HepG2 (cell line): ENCODE data around the gene NMU. TPM values are rescaled to one million over a fixed set of nuclear protein-coding genes. Genes with fewer than 3 reads are reported as not detected.

Experiments used
- ATAC-seq: fragments of 200-7000 bp; cut with Tn5 transposase; 3 replicates; pipeline ENCODE4 v1.9.1; 2020; ENCODE audit warnings: mild to moderate bottlenecking, moderate library complexity
- BruUV-seq: library from RNA; stranded (reverse); fragments of 400-500 nt; replicated peaks from 2 replicates; lab custom pipeline; 2021; lab: Mats Ljungman, UMichigan
- CTCF ChIA-PET: fragments of 300-600 bp; formaldehyde crosslinking; extraction: SDS; loops from one replicate; lab custom pipeline; 2021; ENCODE audit warnings: low total read pairs, inconsistent platforms, low intra/inter-chr PET ratio; lab: Yijun Ruan, JAX
- POLR2A ChIA-PET: fragments of 350-600 bp; sonication (Branson Sonifier 250); formaldehyde crosslinking; loops from one replicate; lab custom pipeline; 2020; ENCODE audit warnings: antibody characterized with exemption, inconsistent platforms; lab: Yijun Ruan, JAX
- DNase-seq: peaks from one replicate; pipeline ENCODE4 v3.0.0-alpha.2; 2015; ENCODE audit warnings: low spot score
- FAIRE-seq: peaks from 3 replicates; lab custom pipeline; 2011; peaks lifted over from hg19 to GRCh38; lab: Jason Lieb, UNC
- H2AFZ ChIP-seq: one replicate; pipeline ENCODE4 v1.6.1; 2011; ENCODE audit warnings: low read length, inconsistent platforms
- H3K27ac ChIP-seq: fragments of 300-600 bp; 3 replicates; pipeline ENCODE4 v1.8.0; 2011; ENCODE audit warnings: mixed run types, mild to moderate bottlenecking, mixed read lengths, low read length, inconsistent platforms; ENCODE audit not compliant: insufficient read depth; ENCODE audit errors: extremely low read length
- H3K27me3 ChIP-seq, 2 experiments: fragments of 200-600 bp in 1 of 2; 2 replicates in 1 of 2; 3 replicates in 1 of 2; pipeline versions ENCODE4 v1.6.0 to v1.8.0; 2011; ENCODE audit warnings: low read length in 2 of 2, mild to moderate bottlenecking in 2 of 2, moderate library complexity in 2 of 2, inconsistent platforms in 1 of 2; ENCODE audit not compliant: insufficient read depth in 2 of 2, control insufficient read depth in 1 of 2
- H3K36me3 ChIP-seq, 2 experiments: fragments of 200-600 bp in 1 of 2; replicated peaks in 1 of 2; 2 replicates in 1 of 2; 3 replicates in 1 of 2; pipeline versions ENCODE4 v1.5.1 to v1.8.0; 2011; ENCODE audit warnings: low read length in 2 of 2, inconsistent platforms in 1 of 2; ENCODE audit not compliant: insufficient read depth in 2 of 2, control insufficient read depth in 1 of 2
- H3K4me1 ChIP-seq: 2 replicates; pipeline ENCODE4 v1.5.1; 2012; ENCODE audit warnings: low read length, inconsistent platforms; ENCODE audit not compliant: insufficient read depth
- H3K4me2 ChIP-seq: 2 replicates; pipeline ENCODE4 v1.6.0; 2011; ENCODE audit warnings: low read depth, low read length, inconsistent platforms
- H3K4me3 ChIP-seq, 3 experiments: fragments of 200-600 bp in 1 of 3; sonication (generic), shearing (Covaris generic) in 1 of 3; replicated peaks in 1 of 3; 2 replicates each; pipeline ENCODE4 v1.5.1; 2011 to 2016; ENCODE audit warnings: low read length in 3 of 3, inconsistent platforms in 2 of 3, low read depth in 2 of 3, mild to moderate bottlenecking in 2 of 3, control low read depth in 1 of 3, mixed read lengths in 1 of 3; ENCODE audit not compliant: insufficient read depth in 1 of 3
- H3K79me2 ChIP-seq: one replicate; pipeline ENCODE4 v1.6.1; 2011; ENCODE audit warnings: low read length, inconsistent platforms; ENCODE audit not compliant: insufficient read depth
- H3K9ac ChIP-seq: 2 replicates; pipeline ENCODE4 v1.6.0; 2011; ENCODE audit warnings: mild to moderate bottlenecking, low read depth, low read length, inconsistent platforms; ENCODE audit not compliant: insufficient read depth
- H3K9me3 ChIP-seq: 2 replicates; pipeline ENCODE4 v1.5.1; 2012; ENCODE audit warnings: mild to moderate bottlenecking, low read length
- H4K20me1 ChIP-seq: 2 replicates; pipeline ENCODE4 v1.6.0; 2011; ENCODE audit warnings: inconsistent platforms, mild to moderate bottlenecking, low read length, moderate library complexity; ENCODE audit not compliant: insufficient read depth
- MIER2 ChIP-seq: IDR thresholded peaks from 2 replicates; pipeline ENCODE4 v1.6.1; 2016; ENCODE audit warnings: missing biosample characterization, missing genetic modification reagents
- MTA1 ChIP-seq: sonication (generic); formaldehyde crosslinking; IDR thresholded peaks from 2 replicates; pipeline ENCODE4 v1.4.0; 2020; ENCODE audit warnings: missing genetic modification reagents, mild to moderate bottlenecking, borderline replicate concordance
- POGZ ChIP-seq: sonication (generic); formaldehyde crosslinking; IDR thresholded peaks from 2 replicates; pipeline ENCODE4 v1.4.0; 2020; ENCODE audit warnings: mild to moderate bottlenecking, missing genetic modification reagents
- U2AF1 ChIP-seq: fragments of 200-400 bp; formaldehyde crosslinking; optimal IDR thresholded peaks from 2 replicates; pipeline ENCODE3; 2017; ENCODE audit warnings: mild to moderate bottlenecking, low read depth, low read length
- YY1 ChIP-seq: IDR thresholded peaks from 2 replicates; pipeline ENCODE4 v1.6.1; 2011; ENCODE audit warnings: low read length, low read depth, moderate library complexity, mild to moderate bottlenecking; ENCODE audit not compliant: insufficient read depth, insufficient replicate concordance
- ZMYM4 ChIP-seq: sonication (generic); formaldehyde crosslinking; IDR thresholded peaks from 2 replicates; pipeline ENCODE4 v1.8.1; 2023; ENCODE audit warnings: mild to moderate bottlenecking, missing genetic modification reagents
- ZNF136 ChIP-seq: sonication (generic); formaldehyde crosslinking; IDR thresholded peaks from 2 replicates; pipeline ENCODE4 v1.8.1; 2022; ENCODE audit warnings: low read depth, mild to moderate bottlenecking, moderate library complexity, missing genetic modification reagents
- ZNF30 ChIP-seq: sonication (generic); formaldehyde crosslinking; IDR thresholded peaks from 2 replicates; pipeline ENCODE4 v1.5.0; 2020; ENCODE audit warnings: mild to moderate bottlenecking, missing genetic modification reagents
- ZNF569 ChIP-seq: sonication (generic); formaldehyde crosslinking; IDR thresholded peaks from 2 replicates; pipeline ENCODE4 v1.5.0; 2020; ENCODE audit warnings: mild to moderate bottlenecking, missing genetic modification reagents, moderate library complexity, borderline replicate concordance
- WGBS: methylation state at CpG from one replicate; pipeline ENCODE4 v1.1.6; 2017; ENCODE audit warnings: low lambda C conversion rate; 5-methylcytosine and 5-hydroxymethylcytosine counted together
- in situ Hi-C: cut with HindIII; loops from 2 replicates; pipeline ENCODE4 v1.10.0; 2017; ENCODE audit warnings: low pct_unique_long_range_greater_than_20kb; ENCODE audit not compliant: extremely low pct_ligation_motif_present
- intact Hi-C: fragments of 100-400 bp; cut with micrococcal nuclease; formaldehyde crosslinking; loops from one replicate; pipeline ENCODE4 v1.10.0; 2022; ENCODE audit not compliant: unreplicated experiment
- polyA plus RNA-seq, 8 experiments: library from polyadenylated mRNA; depleted of rRNA in 3 of 8; stranded (reverse) in 7 of 8; unstranded in 1 of 8; fragments of >200 nt; fragmentation: Illumina TruSeq in 4 of 8; extraction: Trizol in 4 of 8; gene quantifications; 2 replicates each; pipeline versions ENCODE4 v1.2.1 to v1.2.3, GENCODE V29; 2011 to 2016; ENCODE audit warnings: low read depth in 4 of 8, missing spikeins in 1 of 8, mixed read lengths in 1 of 8; ENCODE audit not compliant: insufficient read depth in 1 of 8
- total RNA-seq, 5 experiments: library from RNA; depleted of rRNA; stranded (reverse); fragments of >200 nt; fragmentation: Illumina TruSeq; extraction: Trizol; gene quantifications; 2 replicates each; pipeline ENCODE4 v1.2.3, GENCODE V29; 2016; ENCODE audit warnings: low read depth in 1 of 5
- TF ChIP-seq, protein P1 (sequence below): sonication (generic); formaldehyde crosslinking; IDR thresholded peaks from 2 replicates; pipeline ENCODE4 v1.8.1; 2022; ENCODE audit warnings: mild to moderate bottlenecking, missing genetic modification reagents
- TF ChIP-seq, protein P2 (sequence below): sonication (generic); formaldehyde crosslinking; conservative IDR thresholded peaks from 2 replicates; pipeline ENCODE4 v1.4.0; 2020; ENCODE audit warnings: missing genetic modification reagents
- TF ChIP-seq, protein P3 (sequence below): sonication (generic); formaldehyde crosslinking; IDR thresholded peaks from 2 replicates; pipeline ENCODE4 v1.8.0; 2022; ENCODE audit warnings: mild to moderate bottlenecking, missing genetic modification reagents
- TF ChIP-seq, protein P4 (sequence below): sonication (generic); formaldehyde crosslinking; IDR thresholded peaks from 2 replicates; pipeline ENCODE4 v1.4.0; 2020; ENCODE audit warnings: missing genetic modification reagents, mild to moderate bottlenecking, borderline replicate concordance
- TF ChIP-seq, protein P5 (sequence below): sonication (generic); formaldehyde crosslinking; conservative IDR thresholded peaks from 2 replicates; pipeline ENCODE4 v1.4.0; 2020; ENCODE audit warnings: missing genetic modification reagents

NMU gene
- total and polyA plus RNA-seq, 2 of the 13 experiments (the other 11 are each of a cell fraction or from before 2014, with no cell fraction given): not detected

DNA sequence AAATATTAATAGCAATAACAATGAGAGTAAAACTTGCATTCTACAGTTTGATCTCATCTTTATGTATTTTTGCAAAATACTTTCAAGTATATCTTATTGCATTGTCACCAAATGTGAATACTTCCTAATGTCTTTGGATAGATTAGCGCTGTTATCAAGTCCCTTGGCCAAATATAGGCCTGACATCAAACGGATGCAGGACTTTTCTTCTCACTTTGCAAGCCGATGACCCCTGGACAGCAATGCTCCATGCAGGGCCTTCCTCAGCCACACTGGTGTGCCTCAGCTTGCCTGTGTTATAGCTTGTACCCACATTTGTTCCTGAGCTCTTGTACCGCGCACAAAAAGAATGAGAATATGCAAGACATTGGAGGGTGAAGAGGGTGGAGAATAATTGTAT lies 18.0 kb upstream of the NMU start (continued):
- TF ChIP-seq U2AF1: no peak
- no peak for TF ChIP-seq ZNF569 (CRISPR knock-in tag)

DNA sequence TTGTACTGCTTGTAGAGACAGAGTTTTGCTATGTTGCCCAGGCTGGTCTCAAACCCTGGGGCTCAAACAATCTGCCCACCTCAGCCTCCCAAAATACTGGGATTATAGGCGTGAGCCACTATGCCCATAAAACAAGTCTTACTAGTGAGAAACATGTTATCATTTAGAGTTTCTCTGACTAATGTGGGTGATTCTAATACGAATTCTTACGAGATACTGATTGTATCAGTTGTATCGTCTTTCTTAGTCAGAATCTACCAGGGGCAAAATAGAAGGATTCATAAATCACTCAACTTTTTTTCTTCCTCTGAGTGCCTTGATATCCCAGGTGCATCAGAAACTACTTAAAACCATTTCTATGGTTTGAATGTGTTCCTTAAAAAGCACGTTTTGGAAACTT lies 14.4 kb upstream of the NMU start:
- Histone ChIP-seq H3K27me3 (no peaks in the 10 kb centered on the region), H3K9me3 (no peaks in the 10 kb centered on the region), H3K4me3 (no peak overlapping the region), H3K4me1 (no peaks in the 10 kb centered on the region), H4K20me1 (no peaks in the 10 kb centered on the region), H3K9ac (no peak overlapping the region), H3K36me3 (no peaks in the 10 kb centered on the region), H3K79me2 (no peaks in the 10 kb centered on the region), H2AFZ (no peak overlapping the region), H3K27ac (no peak overlapping the region), H3K4me2 (no peak overlapping the region)
- FAIRE-seq: no peak
- ATAC-seq: no peak
- TF ChIP-seq ZNF136 (no peak), YY1 (no peak), MIER2 (CRISPR knock-in tag) (no peak), ZMYM4 (CRISPR knock-in tag) (no peak), MTA1 (CRISPR knock-in tag) (no peak), POGZ (CRISPR knock-in tag) (no peak), ZNF30 (CRISPR knock-in tag) (no peak)
- TF ChIP-seq, protein P1, sequence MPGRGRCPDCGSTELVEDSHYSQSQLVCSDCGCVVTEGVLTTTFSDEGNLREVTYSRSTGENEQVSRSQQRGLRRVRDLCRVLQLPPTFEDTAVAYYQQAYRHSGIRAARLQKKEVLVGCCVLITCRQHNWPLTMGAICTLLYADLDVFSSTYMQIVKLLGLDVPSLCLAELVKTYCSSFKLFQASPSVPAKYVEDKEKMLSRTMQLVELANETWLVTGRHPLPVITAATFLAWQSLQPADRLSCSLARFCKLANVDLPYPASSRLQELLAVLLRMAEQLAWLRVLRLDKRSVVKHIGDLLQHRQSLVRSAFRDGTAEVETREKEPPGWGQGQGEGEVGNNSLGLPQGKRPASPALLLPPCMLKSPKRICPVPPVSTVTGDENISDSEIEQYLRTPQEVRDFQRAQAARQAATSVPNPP (CRISPR knock-in tag): no peak
- TF ChIP-seq, protein P2, sequence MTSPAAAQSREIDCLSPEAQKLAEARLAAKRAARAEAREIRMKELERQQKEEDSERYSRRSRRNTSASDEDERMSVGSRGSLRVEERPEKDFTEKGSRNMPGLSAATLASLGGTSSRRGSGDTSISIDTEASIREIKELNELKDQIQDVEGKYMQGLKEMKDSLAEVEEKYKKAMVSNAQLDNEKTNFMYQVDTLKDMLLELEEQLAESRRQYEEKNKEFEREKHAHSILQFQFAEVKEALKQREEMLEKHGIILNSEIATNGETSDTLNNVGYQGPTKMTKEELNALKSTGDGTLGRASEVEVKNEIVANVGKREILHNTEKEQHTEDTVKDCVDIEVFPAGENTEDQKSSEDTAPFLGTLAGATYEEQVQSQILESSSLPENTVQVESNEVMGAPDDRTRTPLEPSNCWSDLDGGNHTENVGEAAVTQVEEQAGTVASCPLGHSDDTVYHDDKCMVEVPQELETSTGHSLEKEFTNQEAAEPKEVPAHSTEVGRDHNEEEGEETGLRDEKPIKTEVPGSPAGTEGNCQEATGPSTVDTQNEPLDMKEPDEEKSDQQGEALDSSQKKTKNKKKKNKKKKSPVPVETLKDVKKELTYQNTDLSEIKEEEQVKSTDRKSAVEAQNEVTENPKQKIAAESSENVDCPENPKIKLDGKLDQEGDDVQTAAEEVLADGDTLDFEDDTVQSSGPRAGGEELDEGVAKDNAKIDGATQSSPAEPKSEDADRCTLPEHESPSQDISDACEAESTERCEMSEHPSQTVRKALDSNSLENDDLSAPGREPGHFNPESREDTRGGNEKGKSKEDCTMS (CRISPR knock-in tag): no peak
- TF ChIP-seq, protein P3, sequence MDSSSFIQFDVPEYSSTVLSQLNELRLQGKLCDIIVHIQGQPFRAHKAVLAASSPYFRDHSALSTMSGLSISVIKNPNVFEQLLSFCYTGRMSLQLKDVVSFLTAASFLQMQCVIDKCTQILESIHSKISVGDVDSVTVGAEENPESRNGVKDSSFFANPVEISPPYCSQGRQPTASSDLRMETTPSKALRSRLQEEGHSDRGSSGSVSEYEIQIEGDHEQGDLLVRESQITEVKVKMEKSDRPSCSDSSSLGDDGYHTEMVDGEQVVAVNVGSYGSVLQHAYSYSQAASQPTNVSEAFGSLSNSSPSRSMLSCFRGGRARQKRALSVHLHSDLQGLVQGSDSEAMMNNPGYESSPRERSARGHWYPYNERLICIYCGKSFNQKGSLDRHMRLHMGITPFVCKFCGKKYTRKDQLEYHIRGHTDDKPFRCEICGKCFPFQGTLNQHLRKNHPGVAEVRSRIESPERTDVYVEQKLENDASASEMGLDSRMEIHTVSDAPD (CRISPR knock-in tag): no peak
- TF ChIP-seq, protein P4, sequence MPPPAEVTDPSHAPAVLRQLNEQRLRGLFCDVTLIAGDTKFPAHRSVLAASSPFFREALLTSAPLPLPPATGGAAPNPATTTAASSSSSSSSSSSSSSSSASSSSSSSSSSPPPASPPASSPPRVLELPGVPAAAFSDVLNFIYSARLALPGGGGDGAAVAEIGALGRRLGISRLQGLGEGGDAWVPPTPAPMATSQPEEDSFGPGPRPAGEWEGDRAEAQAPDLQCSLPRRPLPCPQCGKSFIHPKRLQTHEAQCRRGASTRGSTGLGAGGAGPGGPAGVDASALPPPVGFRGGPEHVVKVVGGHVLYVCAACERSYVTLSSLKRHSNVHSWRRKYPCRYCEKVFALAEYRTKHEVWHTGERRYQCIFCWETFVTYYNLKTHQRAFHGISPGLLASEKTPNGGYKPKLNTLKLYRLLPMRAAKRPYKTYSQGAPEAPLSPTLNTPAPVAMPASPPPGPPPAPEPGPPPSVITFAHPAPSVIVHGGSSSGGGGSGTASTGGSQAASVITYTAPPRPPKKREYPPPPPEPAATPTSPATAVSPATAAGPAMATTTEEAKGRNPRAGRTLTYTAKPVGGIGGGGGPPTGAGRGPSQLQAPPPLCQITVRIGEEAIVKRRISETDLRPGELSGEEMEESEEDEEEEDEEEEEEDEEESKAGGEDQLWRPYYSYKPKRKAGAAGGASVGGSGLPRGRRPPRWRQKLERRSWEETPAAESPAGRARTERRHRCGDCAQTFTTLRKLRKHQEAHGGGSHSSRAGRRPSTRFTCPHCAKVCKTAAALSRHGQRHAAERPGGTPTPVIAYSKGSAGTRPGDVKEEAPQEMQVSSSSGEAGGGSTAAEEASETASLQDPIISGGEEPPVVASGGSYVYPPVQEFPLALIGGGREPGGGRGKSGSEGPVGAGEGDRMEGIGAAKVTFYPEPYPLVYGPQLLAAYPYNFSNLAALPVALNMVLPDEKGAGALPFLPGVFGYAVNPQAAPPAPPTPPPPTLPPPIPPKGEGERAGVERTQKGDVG: no peak
- TF ChIP-seq, protein P5, sequence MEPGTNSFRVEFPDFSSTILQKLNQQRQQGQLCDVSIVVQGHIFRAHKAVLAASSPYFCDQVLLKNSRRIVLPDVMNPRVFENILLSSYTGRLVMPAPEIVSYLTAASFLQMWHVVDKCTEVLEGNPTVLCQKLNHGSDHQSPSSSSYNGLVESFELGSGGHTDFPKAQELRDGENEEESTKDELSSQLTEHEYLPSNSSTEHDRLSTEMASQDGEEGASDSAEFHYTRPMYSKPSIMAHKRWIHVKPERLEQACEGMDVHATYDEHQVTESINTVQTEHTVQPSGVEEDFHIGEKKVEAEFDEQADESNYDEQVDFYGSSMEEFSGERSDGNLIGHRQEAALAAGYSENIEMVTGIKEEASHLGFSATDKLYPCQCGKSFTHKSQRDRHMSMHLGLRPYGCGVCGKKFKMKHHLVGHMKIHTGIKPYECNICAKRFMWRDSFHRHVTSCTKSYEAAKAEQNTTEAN (CRISPR knock-in tag): no peak
- POLR2A ChIA-PET: no interaction called here
- CTCF ChIA-PET: no interaction called here
- no TSS peak for BruUV-seq
- intact Hi-C loops: no loop called here
- under 1% methylated on average over 5 of the region's 5 CpGs for WGBS
- no peak for DNase-seq
- in situ Hi-C loops: no loop called here
